ENCODE measurements around the gene GINS1.

GINS1 gene

GRCh38 chr20:25457886-25458680 lies 50.6 kb downstream of the GINS1 start:
- H3K27ac ChIP-seq (ENCODE audit: low read depth, low read length) = no peak overlapping the region
- no peaks in the 10 kb centered on the region for H3K27me3 ChIP-seq (ENCODE audit: control insufficient read depth, insufficient read depth, low read length)
- no peak overlapping the region for H3K4me3 ChIP-seq (ENCODE audit: low read depth, low read length)
- no peaks in the 10 kb centered on the region for H3K4me1 ChIP-seq (ENCODE audit: control insufficient read depth, insufficient read depth, low read length)
- H3K36me3 ChIP-seq (ENCODE audit: control insufficient read depth, insufficient read depth, low read length) = peaks cover 78% of the 10 kb centered on the region
- H3K9me3 ChIP-seq (ENCODE audit: control insufficient read depth, insufficient read depth, low read length) = no peaks in the 10 kb centered on the region
- no peak overlapping the region for H3K9ac ChIP-seq (ENCODE audit: low read depth, low read length)

GRCh38 chr20:25459111-25459830 lies 51.8 kb downstream of the GINS1 start:
- no peak overlapping the region for H3K4me3 ChIP-seq (ENCODE audit: low read depth, low read length)
- H3K27ac ChIP-seq (ENCODE audit: low read depth, low read length) = no peak overlapping the region
- H3K36me3 ChIP-seq (ENCODE audit: control insufficient read depth, insufficient read depth, low read length) = peaks cover 76% of the 10 kb centered on the region
- H3K9me3 ChIP-seq (ENCODE audit: control insufficient read depth, insufficient read depth, low read length) = no peaks in the 10 kb centered on the region
- no peaks in the 10 kb centered on the region for H3K4me1 ChIP-seq (ENCODE audit: control insufficient read depth, insufficient read depth, low read length)
- no peak overlapping the region for H3K9ac ChIP-seq (ENCODE audit: low read depth, low read length)
- H3K27me3 ChIP-seq (ENCODE audit: control insufficient read depth, insufficient read depth, low read length) = no peaks in the 10 kb centered on the region

DNA sequence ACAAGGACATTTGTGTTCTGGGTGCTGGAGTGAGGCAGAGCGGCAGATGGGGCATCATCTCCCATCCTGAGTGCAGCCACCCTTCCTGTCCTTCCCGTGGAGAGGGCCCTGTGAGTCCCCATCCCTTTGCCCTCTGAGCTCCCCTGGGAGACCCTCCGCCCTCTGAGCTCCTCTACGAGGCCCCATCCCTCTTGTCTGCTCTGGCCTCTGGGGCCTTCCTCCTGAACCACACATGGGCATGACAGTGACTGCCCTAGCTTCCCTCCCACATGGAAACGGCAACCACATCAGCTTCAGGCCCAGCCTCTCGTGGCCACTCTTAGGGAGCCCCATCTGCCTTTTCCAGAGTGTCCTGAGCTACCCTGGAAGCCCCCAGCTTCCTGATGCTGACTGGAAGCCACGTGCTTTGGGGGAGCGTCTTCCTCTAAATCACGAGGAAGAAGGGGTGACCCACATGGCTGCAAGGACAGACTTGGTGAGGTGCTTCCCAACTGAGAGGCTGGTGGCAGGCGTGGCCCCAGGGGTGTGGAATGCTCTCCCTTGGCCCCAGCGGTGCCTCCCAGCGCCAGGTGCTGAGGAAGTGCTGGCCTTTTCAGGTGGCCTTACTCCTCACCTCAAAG lies 52.6 kb downstream of the GINS1 start:
- no peak overlapping the region for H3K4me3 ChIP-seq (ENCODE audit: low read depth, low read length)
- no peaks in the 10 kb centered on the region for H3K9me3 ChIP-seq (ENCODE audit: control insufficient read depth, insufficient read depth, low read length)
- no peaks in the 10 kb centered on the region for H3K4me1 ChIP-seq (ENCODE audit: control insufficient read depth, insufficient read depth, low read length)
- no peaks in the 10 kb centered on the region for H3K27me3 ChIP-seq (ENCODE audit: control insufficient read depth, insufficient read depth, low read length)
- no peak overlapping the region for H3K27ac ChIP-seq (ENCODE audit: low read depth, low read length)
- peaks cover 76% of the 10 kb centered on the region for H3K36me3 ChIP-seq (ENCODE audit: control insufficient read depth, insufficient read depth, low read length)
- H3K9ac ChIP-seq (ENCODE audit: low read depth, low read length) = no peak overlapping the region

GRCh38 chr20:25460566-25461280 lies 53.2 kb downstream of the GINS1 start:
- H3K4me1 ChIP-seq (ENCODE audit: control insufficient read depth, insufficient read depth, low read length) = no peaks in the 10 kb centered on the region
- H3K27me3 ChIP-seq (ENCODE audit: control insufficient read depth, insufficient read depth, low read length) = no peaks in the 10 kb centered on the region
- H3K9ac ChIP-seq (ENCODE audit: low read depth, low read length) = no peak overlapping the region
- H3K36me3 ChIP-seq (ENCODE audit: control insufficient read depth, insufficient read depth, low read length) = peaks cover 75% of the 10 kb centered on the region
- no peak overlapping the region for H3K4me3 ChIP-seq (ENCODE audit: low read depth, low read length)
- no peak overlapping the region for H3K27ac ChIP-seq (ENCODE audit: low read depth, low read length)
- H3K9me3 ChIP-seq (ENCODE audit: control insufficient read depth, insufficient read depth, low read length) = no peaks in the 10 kb centered on the region

GRCh38 chr20:25461281-25461650 lies 53.8 kb downstream of the GINS1 start:
- Histone ChIP-seq H3K4me3 (ENCODE audit: low read depth, low read length) (no peak overlapping the region), H3K27me3 (ENCODE audit: control insufficient read depth, insufficient read depth, low read length) (no peaks in the 10 kb centered on the region), H3K9me3 (ENCODE audit: control insufficient read depth, insufficient read depth, low read length) (no peaks in the 10 kb centered on the region), H3K4me1 (ENCODE audit: control insufficient read depth, insufficient read depth, low read length) (no peaks in the 10 kb centered on the region), H3K27ac (ENCODE audit: low read depth, low read length) (no peak overlapping the region), H3K36me3 (ENCODE audit: control insufficient read depth, insufficient read depth, low read length) (peaks cover 80% of the 10 kb centered on the region), H3K9ac (ENCODE audit: low read depth, low read length) (no peak overlapping the region)

GRCh38 chr20:25461786-25462545 lies 54.5 kb downstream of the GINS1 start:
- H3K36me3 ChIP-seq (ENCODE audit: control insufficient read depth, insufficient read depth, low read length) = peaks cover 87% of the 10 kb centered on the region

DNA sequence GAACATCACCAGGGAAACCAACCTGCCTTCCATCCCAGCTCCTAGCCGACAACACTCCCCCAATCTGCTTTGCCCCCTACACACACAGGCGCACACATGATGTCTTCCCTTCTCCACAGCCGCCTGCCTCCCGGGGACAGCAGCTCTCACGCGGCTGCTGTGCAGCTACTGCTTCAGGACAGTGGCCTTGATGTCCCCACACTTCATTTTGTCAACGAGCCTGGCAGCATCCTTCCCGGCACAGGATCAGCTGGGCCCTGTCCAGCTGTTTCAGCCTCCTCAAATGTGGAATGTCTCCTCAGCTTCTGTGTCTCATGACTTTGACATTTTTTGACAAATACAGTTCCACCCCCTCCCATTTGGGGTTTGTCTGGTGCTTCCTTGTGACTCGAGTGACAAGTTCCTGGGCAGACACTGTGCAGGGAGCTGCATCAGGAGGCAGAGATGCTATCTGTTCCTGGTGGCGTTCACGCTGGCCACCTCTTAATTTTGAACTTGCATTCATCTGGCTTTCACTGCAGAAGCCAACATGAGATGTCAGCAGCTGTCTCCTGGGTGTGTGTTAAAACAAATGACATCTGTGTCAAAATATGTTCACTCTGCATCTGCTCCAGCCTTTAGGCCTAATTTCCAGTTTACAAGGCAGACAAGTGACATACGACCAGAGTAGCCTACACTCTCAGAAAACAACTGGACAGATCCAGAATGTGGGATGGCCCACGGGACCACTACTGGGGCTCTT lies 57.2 kb downstream of the GINS1 start:
- Histone ChIP-seq H3K36me3 (ENCODE audit: control insufficient read depth, insufficient read depth, low read length) (peaks cover 76% of the 10 kb centered on the region), H3K27me3 (ENCODE audit: control insufficient read depth, insufficient read depth, low read length) (no peaks in the 10 kb centered on the region), H3K4me1 (ENCODE audit: control insufficient read depth, insufficient read depth, low read length) (no peaks in the 10 kb centered on the region), H3K9ac (ENCODE audit: low read depth, low read length) (no peak overlapping the region), H3K9me3 (ENCODE audit: control insufficient read depth, insufficient read depth, low read length) (no peaks in the 10 kb centered on the region), H3K27ac (ENCODE audit: low read depth, low read length) (no peak overlapping the region), H3K4me3 (ENCODE audit: low read depth, low read length) (no peak overlapping the region)

More at GRCh38 chr20:25461786-25462545, 54.5 kb downstream of the GINS1 start:
- Histone ChIP-seq H3K4me1 (ENCODE audit: control insufficient read depth, insufficient read depth, low read length) (no peaks in the 10 kb centered on the region), H3K9me3 (ENCODE audit: control insufficient read depth, insufficient read depth, low read length) (no peaks in the 10 kb centered on the region), H3K9ac (ENCODE audit: low read depth, low read length) (no peak overlapping the region), H3K4me3 (ENCODE audit: low read depth, low read length) (no peak overlapping the region), H3K27ac (ENCODE audit: low read depth, low read length) (no peak overlapping the region), H3K27me3 (ENCODE audit: control insufficient read depth, insufficient read depth, low read length) (no peaks in the 10 kb centered on the region)

DNA sequence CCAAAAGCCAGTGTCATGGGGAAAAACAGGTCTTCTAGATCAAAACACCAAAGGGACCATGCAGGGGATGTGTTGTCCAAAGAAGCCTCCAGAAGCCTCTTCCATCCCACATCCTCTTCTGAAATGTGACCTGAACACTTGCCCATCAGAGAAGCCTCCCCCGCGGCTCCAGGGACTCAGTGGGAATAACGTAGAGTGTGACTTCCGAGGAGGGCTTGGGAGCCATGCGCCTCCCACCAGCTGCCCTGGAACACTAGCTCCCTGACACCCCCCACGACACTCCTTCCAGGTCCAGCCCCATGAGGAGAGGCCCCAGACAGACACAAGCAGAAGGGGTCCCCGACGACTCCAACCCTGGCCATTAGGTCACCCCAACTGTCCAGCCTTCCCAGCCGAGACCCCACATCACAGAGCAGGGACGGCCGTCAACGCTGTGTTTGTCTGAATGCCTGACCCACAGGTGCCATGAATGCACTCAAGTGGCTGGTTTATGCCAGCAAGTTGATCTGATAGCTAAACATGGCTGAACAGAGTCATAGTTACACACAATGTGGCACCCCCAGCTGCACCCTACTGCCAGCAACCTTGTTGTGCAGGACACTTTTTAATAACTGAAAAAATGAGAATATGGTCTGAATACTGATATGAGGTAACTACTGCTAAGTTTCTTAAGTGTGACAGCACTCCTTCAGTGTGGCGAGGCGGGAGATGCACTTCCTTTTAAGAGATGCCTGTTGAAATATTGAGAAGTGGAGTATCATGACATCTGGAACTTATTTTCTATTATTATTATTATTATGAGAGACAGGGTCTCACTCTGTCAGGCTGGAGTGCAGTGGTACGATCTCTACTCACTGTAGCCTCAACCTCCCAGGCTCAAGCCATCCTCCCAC lies 58.0 kb downstream of the GINS1 start:
- peaks cover 73% of the 10 kb centered on the region for H3K36me3 ChIP-seq (ENCODE audit: control insufficient read depth, insufficient read depth, low read length)
- H3K27me3 ChIP-seq (ENCODE audit: control insufficient read depth, insufficient read depth, low read length) = no peaks in the 10 kb centered on the region
- no peak overlapping the region for H3K9ac ChIP-seq (ENCODE audit: low read depth, low read length)
- no peak overlapping the region for H3K4me3 ChIP-seq (ENCODE audit: low read depth, low read length)
- H3K4me1 ChIP-seq (ENCODE audit: control insufficient read depth, insufficient read depth, low read length) = no peaks in the 10 kb centered on the region
- H3K27ac ChIP-seq (ENCODE audit: low read depth, low read length) = no peak overlapping the region
- no peaks in the 10 kb centered on the region for H3K9me3 ChIP-seq (ENCODE audit: control insufficient read depth, insufficient read depth, low read length)

DNA sequence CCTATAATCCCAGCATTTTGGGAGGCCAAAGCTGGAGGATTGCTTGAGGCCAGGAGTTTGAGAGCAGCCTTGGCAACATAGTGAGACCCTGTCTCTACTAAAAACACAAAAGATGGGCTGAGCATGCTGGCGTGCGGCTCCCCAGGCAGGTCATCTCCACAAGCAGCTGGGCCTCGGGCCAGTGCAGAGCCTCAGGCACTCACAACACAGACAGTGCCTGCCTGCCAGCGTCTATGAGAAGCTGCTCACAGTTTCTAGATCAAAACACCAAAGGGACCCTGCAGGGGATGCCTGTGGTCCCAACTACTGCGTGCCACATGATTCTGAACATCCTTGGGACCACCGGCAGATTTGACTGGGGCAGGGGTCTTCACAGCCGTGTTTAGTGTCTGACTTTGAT lies 59.4 kb downstream of the GINS1 start:
- H3K9ac ChIP-seq (ENCODE audit: low read depth, low read length) = no peak overlapping the region
- H3K4me3 ChIP-seq (ENCODE audit: low read depth, low read length) = no peak overlapping the region
- H3K27ac ChIP-seq (ENCODE audit: low read depth, low read length) = no peak overlapping the region
- no peaks in the 10 kb centered on the region for H3K4me1 ChIP-seq (ENCODE audit: control insufficient read depth, insufficient read depth, low read length)
- H3K36me3 ChIP-seq (ENCODE audit: control insufficient read depth, insufficient read depth, low read length) = peaks cover 69% of the 10 kb centered on the region
- H3K9me3 ChIP-seq (ENCODE audit: control insufficient read depth, insufficient read depth, low read length) = no peaks in the 10 kb centered on the region
- H3K27me3 ChIP-seq (ENCODE audit: control insufficient read depth, insufficient read depth, low read length) = no peaks in the 10 kb centered on the region
